SU-DHL-6 (cell line): ENCODE measurements around the gene ALPK1.
"Not testable (repeated sequence)": the region's sequence is repeated elsewhere in the genome, so short reads cannot be mapped to it uniquely, and the experiment has no call there.

Experiments
- H2AFZ ChIP-seq: fragments of 200-600 bp; sonication (generic); 2 replicates; pipeline ENCODE4 v1.6.1; 2014; ENCODE audit warnings: low read depth, mild to moderate bottlenecking, moderate library complexity, mixed read lengths, antibody characterized with exemption, low read length; ENCODE audit not compliant: severe bottlenecking
- H3F3A ChIP-seq: fragments of 200-600 bp; shearing (Covaris generic); 2 replicates; pipeline ENCODE4 v1.6.0; 2016; ENCODE audit warnings: antibody characterized with exemption, mild to moderate bottlenecking; ENCODE audit not compliant: insufficient read depth
- H3K27ac ChIP-seq: fragments of 200-600 bp; sonication (generic); 2 replicates; pipeline ENCODE4 v1.5.1; 2016; ENCODE audit warnings: low read depth, mild to moderate bottlenecking, low read length, moderate library complexity, mixed read lengths
- H3K27me3 ChIP-seq: fragments of 200-600 bp; sonication (generic), shearing (Covaris generic); 2 replicates; pipeline ENCODE4 v1.6.0; 2014; ENCODE audit warnings: mild to moderate bottlenecking, low read length
- H3K36me3 ChIP-seq: fragments of 200-600 bp; sonication (generic); 2 replicates; pipeline ENCODE4 v1.6.1; 2014; ENCODE audit warnings: mild to moderate bottlenecking, low read length, mixed read lengths
- H3K4me2 ChIP-seq: fragments of 300-600, 200-600 bp; shearing (Covaris generic), sonication (generic); 2 replicates; pipeline ENCODE4 v1.6.0; 2014; ENCODE audit warnings: low read length, low read depth, mild to moderate bottlenecking; ENCODE audit not compliant: poor library complexity, severe bottlenecking
- H3K4me3 ChIP-seq: fragments of 200-600 bp; sonication (generic); 2 replicates; pipeline ENCODE4 v1.5.1; 2014; ENCODE audit warnings: antibody characterized with exemption, low read length, mild to moderate bottlenecking, mixed read lengths; ENCODE audit not compliant: insufficient read depth, poor library complexity, severe bottlenecking
- H3K79me2 ChIP-seq: fragments of 200-600 bp; sonication (generic); 2 replicates; pipeline ENCODE4 v1.6.1; 2014; ENCODE audit warnings: mild to moderate bottlenecking, low read length, moderate library complexity; ENCODE audit not compliant: insufficient read depth
- H3K9ac ChIP-seq: fragments of 200-600 bp; sonication (generic); 2 replicates; pipeline ENCODE4 v1.7.0; 2014; ENCODE audit warnings: mild to moderate bottlenecking, low read length
- H3K9me2 ChIP-seq: fragments of 200-600 bp; sonication (generic); replicated peaks from 2 replicates; pipeline ENCODE4 v1.6.1; 2014; ENCODE audit warnings: low read length; ENCODE audit not compliant: insufficient read depth
- H3K9me3 ChIP-seq: fragments of 200-600 bp; sonication (generic); 2 replicates; pipeline ENCODE4 v1.6.1; 2014; ENCODE audit warnings: low read length, mixed read lengths; ENCODE audit not compliant: insufficient read depth
- H4K20me1 ChIP-seq: fragments of 200-600 bp; sonication (generic); 2 replicates; pipeline ENCODE4 v1.6.1; 2014; ENCODE audit warnings: low read depth, mild to moderate bottlenecking, antibody characterized with exemption, low read length, moderate library complexity, mixed read lengths
- EZH2phosphoT487 ChIP-seq: fragments of 200-600 bp; sonication (generic), shearing (Covaris generic); conservative IDR thresholded peaks from 2 replicates; pipeline ENCODE4 v1.6.1; 2018; ENCODE audit warnings: mild to moderate bottlenecking, antibody characterized with exemption, low read length, moderate library complexity, mixed read lengths
- TF ChIP-seq, protein P1 (sequence below): fragments of 200-600 bp; sonication (generic); IDR thresholded peaks from one replicate; pipeline ENCODE4 v1.5.1; 2017; ENCODE audit warnings: antibody characterized with exemption, mild to moderate bottlenecking, low read length, moderate library complexity; ENCODE audit not compliant: insufficient read depth, poor library complexity, severe bottlenecking

The ALPK1 gene

GRCh38 chr4:112299721-112300120, 2.6 kb downstream of the ALPK1 start:
- Histone ChIP-seq H3K4me2 (no peak overlapping the region), H3K9me2 (no peaks in the 10 kb centered on the region), H3K4me3 (no peak overlapping the region), H3K79me2 (no peaks in the 10 kb centered on the region), H3K27me3 (no peaks in the 10 kb centered on the region), H2AFZ (no peak overlapping the region), H3K27ac (no peak overlapping the region), H3K9ac (no peak overlapping the region), H3K9me3 (no peaks in the 10 kb centered on the region), H3F3A (no peaks in the 10 kb centered on the region), H4K20me1 (no peaks in the 10 kb centered on the region), H3K36me3 (no peaks in the 10 kb centered on the region)
- TF ChIP-seq EZH2phosphoT487: no peak
- TF ChIP-seq, protein P1, sequence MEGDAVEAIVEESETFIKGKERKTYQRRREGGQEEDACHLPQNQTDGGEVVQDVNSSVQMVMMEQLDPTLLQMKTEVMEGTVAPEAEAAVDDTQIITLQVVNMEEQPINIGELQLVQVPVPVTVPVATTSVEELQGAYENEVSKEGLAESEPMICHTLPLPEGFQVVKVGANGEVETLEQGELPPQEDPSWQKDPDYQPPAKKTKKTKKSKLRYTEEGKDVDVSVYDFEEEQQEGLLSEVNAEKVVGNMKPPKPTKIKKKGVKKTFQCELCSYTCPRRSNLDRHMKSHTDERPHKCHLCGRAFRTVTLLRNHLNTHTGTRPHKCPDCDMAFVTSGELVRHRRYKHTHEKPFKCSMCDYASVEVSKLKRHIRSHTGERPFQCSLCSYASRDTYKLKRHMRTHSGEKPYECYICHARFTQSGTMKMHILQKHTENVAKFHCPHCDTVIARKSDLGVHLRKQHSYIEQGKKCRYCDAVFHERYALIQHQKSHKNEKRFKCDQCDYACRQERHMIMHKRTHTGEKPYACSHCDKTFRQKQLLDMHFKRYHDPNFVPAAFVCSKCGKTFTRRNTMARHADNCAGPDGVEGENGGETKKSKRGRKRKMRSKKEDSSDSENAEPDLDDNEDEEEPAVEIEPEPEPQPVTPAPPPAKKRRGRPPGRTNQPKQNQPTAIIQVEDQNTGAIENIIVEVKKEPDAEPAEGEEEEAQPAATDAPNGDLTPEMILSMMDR: no peak

DNA sequence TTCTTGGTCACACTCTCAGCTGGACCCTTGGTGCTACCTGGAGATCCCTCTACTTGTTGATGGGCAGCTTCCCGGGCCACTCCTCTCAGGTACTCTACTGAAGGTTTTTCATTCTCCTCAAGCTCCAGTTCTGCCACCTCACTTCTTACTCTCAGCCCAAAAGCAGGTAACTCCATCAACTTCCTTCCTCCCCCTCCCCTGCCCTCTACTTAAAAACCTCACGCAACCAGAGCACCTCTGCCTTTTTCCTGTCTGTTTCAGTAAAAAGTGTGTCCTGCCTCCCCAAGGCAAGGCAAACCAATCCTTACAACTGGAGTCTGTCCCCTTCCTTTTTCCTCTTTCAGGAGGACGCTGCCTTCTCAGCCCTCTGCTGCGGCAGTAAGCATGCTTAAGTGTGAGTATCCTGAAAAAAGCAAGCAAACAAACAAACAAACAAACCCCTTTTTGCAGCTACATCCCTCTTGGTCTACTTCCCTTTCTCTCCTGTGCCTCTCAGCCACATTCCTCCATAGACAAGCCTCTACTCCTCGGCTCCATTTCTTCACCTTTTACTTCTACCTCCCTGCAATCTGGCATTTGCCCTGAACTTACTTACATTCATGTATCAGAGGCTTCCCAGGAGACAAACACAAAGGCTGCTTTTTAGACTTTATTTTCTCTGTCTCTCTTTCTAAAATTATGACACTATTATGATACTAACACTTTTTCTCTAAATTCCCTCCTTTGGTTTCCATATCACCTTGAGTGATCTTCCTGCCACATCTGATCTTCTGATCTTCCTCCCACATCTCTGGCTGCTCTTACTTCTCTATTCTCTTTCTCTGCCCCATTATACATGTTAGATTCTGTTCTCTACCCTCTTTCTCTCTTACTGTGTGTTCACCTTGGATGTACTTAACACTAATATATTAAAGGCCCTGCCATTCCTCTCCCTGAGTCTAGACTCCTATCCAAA, 5.4 kb downstream of the ALPK1 start:
- H3K36me3 ChIP-seq: no peaks in the 10 kb centered on the region
- H4K20me1 ChIP-seq: no peaks in the 10 kb centered on the region
- no peak overlapping the region for H2AFZ ChIP-seq
- no peaks in the 10 kb centered on the region for H3K9me2 ChIP-seq
- TF ChIP-seq, protein P1: no peak
- no peak for TF ChIP-seq EZH2phosphoT487
- H3K4me3 ChIP-seq: no peak overlapping the region
- no peaks in the 10 kb centered on the region for H3K27me3 ChIP-seq
- no peak overlapping the region for H3K4me2 ChIP-seq
- no peak overlapping the region for H3K27ac ChIP-seq
- H3K9me3 ChIP-seq: no peaks in the 10 kb centered on the region
- no peaks in the 10 kb centered on the region for H3F3A ChIP-seq
- no peak overlapping the region for H3K9ac ChIP-seq
- no peaks in the 10 kb centered on the region for H3K79me2 ChIP-seq

DNA sequence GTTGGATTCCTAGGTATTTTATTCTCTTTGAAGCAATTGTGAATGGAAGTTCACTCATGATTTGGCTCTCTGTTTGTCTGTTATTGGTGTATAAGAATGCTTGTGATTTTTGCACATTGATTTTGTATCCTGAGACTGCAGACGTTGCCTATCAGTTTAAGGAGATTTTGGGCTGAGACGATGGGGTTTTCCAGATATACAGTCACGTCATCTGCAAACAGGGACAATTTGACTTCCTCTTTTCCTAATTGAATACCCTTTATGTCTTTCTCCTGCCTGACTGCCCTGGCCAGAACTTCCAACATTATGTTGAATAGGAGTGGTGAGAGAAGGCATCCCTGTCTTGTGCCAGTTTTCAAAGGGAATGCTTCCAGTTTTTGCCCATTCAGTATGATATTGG, 8.3 kb downstream of the ALPK1 start:
- H3K79me2 ChIP-seq, H3K4me2 ChIP-seq, H3K4me3 ChIP-seq, H3K36me3 ChIP-seq, H3F3A ChIP-seq, H3K27me3 ChIP-seq, H2AFZ ChIP-seq, H3K9ac ChIP-seq, H3K27ac ChIP-seq, H4K20me1 ChIP-seq, H3K9me3 ChIP-seq, H3K9me2 ChIP-seq: not testable (repeated sequence)

GRCh38 chr4:112309263-112309791, 12.2 kb downstream of the ALPK1 start:
- not testable (repeated sequence) for H3K79me2 ChIP-seq, H3K9me3 ChIP-seq, H2AFZ ChIP-seq, H3K27me3 ChIP-seq, H3K9ac ChIP-seq, H3K4me3 ChIP-seq, H3K4me2 ChIP-seq, H4K20me1 ChIP-seq, H3K27ac ChIP-seq, H3F3A ChIP-seq, H3K9me2 ChIP-seq, H3K36me3 ChIP-seq
